HG02759 (cell line): Measurements from ENCODE around the gene HBA1.
"Not testable (repeated sequence)": the region's sequence is repeated elsewhere in the genome, so short reads cannot be mapped to it uniquely, and the experiment has no call there.

Experiments used
- ATAC-seq: cut with Tn5 transposase; IDR thresholded peaks from one replicate; pipeline ENCODE4 v1.9.1; 2021; ENCODE audit warnings: mild to moderate bottlenecking, moderate library complexity; ENCODE audit not compliant: unreplicated experiment

The HBA1 gene

DNA sequence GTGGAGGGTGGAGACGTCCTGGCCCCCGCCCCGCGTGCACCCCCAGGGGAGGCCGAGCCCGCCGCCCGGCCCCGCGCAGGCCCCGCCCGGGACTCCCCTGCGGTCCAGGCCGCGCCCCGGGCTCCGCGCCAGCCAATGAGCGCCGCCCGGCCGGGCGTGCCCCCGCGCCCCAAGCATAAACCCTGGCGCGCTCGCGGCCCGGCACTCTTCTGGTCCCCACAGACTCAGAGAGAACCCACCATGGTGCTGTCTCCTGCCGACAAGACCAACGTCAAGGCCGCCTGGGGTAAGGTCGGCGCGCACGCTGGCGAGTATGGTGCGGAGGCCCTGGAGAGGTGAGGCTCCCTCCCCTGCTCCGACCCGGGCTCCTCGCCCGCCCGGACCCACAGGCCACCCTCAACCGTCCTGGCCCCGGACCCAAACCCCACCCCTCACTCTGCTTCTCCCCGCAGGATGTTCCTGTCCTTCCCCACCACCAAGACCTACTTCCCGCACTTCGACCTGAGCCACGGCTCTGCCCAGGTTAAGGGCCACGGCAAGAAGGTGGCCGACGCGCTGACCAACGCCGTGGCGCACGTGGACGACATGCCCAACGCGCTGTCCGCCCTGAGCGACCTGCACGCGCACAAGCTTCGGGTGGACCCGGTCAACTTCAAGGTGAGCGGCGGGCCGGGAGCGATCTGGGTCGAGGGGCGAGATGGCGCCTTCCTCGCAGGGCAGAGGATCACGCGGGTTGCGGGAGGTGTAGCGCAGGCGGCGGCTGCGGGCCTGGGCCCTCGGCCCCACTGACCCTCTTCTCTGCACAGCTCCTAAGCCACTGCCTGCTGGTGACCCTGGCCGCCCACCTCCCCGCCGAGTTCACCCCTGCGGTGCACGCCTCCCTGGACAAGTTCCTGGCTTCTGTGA, at the start of gene HBA1:
HBA1 (plus strand) TSS at position 204 of the 906 bp plus-strand sequence; CDS start at position 241, 37 bp downstream.
- ATAC-seq = not testable (repeated sequence)

- ATAC-seq = no peak
Observed at GRCh38 chr16:129075-129474, 47.4 kb upstream of the HBA1 start.

DNA sequence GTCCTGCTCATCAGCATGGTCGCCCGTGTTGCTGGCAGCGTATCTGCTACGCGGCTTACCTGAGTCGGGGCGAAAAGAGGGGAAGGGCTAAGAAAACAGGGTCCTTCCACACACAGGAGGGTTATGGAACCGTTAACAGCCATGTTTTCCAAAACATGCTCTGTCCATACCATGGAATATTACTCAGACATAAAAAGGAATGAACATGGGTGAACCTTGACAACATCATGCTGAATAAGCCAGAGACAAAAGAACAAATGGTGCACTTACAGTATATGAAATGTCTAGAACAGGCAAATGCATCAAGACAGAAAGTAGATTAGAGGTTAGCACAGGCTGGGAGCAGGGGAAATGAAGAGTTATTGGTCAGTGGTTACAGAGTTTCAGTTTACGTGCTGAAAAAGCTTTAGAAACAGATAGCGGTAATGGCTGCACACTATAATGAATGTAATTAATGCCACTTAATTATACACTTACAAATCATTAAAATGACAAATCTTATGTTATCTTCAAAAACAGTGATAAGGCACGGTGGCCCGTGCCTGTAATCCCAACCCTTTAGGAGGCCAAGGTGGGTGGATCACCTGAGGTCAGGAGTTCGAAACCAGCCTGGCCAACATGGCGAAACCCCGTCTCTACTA, 45.8 kb upstream of the HBA1 start:
- ATAC-seq = no peak

DNA sequence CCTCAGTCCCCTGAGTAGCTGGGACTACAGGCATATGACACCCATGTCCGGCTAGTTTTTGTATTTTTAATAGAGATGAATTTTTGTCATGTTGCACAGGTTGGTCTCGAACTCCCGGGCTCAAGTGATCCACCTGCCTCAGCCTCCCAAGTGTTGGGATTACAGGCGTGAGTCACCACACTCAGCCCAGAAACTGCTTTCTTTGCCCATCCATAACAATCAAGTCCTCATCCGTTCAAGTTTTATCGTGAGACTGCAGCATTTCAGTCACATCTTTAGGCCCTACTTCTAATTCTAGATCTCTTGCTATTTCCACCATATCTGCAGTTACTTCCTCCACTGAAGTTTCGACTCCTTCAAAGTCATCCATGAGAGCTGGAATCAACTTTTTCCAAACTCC, 44.4 kb upstream of the HBA1 start:
- no peak for ATAC-seq

DNA sequence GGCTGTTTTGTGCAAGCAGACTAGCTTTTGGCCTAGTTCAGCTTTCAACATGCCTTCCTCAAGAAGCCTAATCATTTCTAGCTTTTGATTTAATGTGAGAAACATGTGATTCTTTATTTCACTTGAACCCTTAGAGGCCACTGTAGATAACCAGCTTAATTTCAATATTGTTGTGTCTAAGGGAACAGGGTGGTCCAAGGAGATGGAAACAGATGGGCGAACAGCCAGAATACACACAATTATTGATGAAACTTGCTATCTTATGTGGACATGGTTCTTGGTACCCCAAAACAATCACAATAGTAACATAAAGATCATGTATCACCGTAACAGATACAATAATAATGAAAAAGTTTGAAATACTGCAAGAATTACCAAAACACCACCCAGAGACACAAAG, 42.8 kb upstream of the HBA1 start:
- ATAC-seq = no peak

DNA sequence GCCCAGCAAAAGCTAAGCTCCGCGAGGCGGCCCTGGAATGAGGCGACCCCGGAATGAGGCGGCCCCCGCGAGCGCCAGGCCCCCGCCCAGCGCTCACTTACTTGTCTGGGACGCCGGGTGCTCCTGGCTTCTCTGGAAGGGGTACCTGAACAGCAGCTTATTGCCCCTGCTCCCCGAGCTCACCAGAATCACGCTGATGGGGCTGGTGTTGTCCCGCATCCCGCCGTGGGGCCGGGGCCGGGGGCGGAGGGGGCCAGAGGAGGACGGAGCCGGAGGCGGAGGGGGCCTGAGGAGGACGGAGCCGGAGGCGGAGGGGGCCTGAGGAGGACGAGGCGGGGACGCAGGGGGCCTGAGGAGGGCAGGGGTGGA, 38.4 kb upstream of the HBA1 start:
- ATAC-seq = no peak

DNA sequence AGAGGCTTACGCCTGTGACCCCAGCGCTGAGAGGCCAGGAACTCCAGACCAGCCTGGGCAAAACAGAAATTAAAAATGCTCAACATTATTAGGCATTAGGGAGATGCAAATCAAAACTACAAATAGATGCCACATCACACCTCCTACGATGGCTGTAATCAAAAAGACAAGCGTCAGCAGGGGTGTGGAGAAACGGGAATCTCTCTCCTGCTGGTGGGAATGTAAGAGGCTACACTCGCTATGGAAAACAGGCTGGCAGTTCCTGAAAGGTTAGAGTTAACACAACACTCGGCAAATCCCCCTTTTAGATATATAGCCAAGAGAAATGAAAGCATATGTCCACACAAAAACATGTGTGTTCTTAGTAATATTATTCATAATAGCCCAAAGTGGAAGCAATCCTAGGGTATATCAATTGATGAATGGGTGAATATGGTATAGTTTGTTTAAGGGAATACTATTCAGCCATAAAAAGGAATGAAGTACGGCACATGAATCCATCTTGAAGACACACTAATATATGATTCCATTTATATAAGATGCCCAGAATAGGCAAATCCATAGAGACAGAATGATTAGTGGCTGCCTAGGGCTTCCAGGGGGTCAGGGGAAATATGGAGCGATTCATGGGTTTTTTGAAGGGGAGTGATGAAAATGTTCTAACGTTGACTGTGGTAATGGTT, 36.2 kb upstream of the HBA1 start:
- ATAC-seq = no peak

DNA sequence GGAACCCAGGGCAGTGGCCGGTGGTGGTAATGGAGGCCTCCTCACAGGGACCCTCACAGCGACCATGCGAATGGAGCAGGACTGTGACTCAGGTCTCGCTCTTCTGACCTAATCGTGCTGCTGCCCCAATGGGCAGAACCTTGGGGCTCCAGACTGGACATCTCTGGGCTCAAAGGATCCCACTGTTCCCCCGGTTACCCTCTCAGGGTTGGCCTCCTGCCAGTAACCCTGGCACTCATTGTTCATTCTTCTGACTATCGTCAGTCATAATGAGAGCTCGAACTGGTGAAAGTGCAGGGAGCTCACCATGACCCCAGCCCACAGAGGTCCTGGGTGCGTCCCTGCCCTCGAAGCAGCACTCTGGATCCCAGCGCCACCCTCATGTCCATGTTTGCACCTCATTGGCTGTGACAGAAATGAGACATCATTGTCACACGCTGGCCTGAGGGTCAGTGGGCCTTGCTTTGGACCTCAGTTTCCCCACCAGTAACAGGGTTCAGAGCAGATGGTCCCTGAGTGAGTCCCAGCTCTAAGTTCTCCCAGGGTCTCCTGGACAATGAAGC, 34.0 kb upstream of the HBA1 start:
- ATAC-seq = no peak

- no peak for ATAC-seq
Observed at GRCh38 chr16:143047-143446, 33.4 kb upstream of the HBA1 start.

DNA sequence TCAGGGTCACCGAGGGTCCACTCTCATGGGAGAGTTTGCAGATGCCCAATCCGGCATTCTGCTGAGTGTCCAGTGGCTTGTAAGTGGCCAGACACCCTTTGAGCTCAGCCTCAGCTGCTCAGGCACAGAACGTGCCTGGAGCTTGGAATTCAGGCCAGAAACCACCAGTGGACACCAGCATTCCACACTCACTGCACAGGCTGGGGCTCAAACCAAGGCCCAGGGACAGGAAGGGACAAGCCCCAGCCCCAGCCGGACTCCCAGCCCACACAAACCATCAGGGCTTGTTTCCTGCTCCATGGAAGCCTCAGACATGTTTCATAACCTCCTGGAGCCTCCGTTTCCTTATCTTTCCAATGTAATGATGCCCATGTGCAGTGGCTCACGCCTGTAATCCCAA, 33.0 kb upstream of the HBA1 start:
- no peak for ATAC-seq

- ATAC-seq = no peak
Observed at GRCh38 chr16:144797-145252, 31.7 kb upstream of the HBA1 start.

- ATAC-seq = no peak
Observed at GRCh38 chr16:146646-147045, 29.8 kb upstream of the HBA1 start.

DNA sequence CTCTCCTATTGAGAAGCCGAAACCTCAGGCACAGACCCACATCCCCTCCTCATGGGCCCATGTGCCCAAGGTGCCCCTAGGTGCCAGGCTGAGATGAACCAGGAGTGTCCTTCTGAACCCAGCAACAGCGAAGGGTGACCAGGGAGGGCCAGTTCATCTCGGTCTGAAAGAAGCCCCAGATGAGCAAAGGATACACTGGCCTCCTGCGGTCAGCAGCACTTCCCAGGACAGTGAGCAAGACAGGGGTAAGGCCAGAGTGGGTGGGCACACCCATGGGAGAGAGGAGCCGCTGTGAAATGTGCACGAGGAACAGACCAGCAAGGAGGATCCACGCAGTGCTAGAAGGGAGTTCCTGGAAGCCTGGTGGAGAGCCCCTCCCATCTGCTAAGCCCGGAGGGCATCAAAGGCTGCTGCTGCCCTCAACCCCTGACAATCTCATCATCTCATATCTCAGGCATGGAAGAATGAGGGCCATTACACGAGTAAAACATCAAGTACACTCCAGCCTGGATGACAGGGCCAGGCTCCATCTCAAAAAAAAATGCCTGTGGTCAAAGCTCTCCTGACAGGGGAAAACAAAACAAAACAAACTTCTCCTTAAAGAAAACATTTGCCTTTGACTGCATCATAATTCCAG, 27.3 kb upstream of the HBA1 start:
- ATAC-seq = no peak

DNA sequence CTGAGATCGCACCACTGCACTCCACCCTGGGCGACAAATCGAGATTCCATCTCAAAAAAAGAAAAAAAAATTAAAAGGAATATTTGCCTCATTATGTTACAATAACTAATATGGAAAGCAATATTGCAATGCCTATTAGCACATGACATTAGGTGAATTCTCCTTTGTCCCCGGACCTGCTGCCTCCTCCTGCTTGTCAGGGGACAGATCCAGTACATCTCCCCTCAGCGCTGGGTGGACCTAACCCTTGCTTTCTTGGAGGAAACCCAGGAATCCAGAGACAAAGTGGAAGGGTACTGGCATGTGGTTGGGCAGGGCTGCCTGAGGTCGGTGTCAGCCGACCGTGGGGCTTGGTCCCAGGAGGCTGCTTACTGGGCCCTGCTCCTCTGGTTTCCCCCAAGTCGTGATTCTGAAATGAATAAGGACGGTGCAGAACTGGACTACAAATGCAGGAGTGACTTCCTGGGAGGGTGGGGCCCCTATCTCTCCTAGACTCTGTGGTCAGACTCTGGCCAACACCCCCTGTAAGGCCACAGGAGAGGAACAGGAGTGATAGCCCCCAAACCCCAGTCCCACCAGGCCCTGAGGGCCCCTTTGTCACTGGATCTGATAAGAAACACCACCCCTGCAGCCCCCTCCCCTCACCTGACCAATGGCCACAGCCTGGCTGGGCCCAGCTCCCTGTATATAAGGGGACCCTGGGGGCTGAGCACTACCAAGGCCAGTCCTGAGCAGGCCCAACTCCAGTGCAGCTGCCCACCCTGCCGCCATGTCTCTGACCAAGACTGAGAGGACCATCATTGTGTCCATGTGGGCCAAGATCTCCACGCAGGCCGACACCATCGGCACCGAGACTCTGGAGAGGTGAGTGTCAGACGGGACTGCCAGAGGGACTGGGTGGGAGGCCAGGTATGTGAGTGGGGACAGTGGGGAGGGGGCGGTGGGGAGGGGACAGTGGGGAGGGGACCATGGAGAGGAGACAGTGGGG, 24.0 kb upstream of the HBA1 start, which contains the start of gene HBZ:
HBZ (plus strand) TSS at position 504 of the 988 bp plus-strand sequence; CDS start at position 770, 266 bp downstream.
- ATAC-seq = no peak

DNA sequence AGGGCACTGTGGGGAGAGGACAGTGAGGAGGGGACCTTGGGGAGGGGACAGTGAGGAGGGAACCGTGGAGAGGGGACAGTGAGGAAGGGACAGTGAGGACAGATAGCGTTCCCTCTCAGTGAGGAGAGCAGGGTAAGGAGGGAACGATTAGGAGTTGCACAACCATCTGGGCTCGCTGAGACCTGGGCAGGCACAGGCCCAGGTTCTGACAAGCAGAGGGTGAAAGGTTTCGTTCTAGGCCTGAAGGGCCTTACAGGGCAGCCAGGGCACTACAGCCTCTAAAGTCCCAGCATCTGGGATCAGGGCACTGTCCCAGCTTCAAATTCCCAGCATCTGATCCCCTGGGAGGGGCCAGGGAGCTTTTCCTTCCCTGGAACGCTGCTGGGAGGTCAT, 23.4 kb upstream of the HBA1 start:
- not testable (repeated sequence) for ATAC-seq

DNA sequence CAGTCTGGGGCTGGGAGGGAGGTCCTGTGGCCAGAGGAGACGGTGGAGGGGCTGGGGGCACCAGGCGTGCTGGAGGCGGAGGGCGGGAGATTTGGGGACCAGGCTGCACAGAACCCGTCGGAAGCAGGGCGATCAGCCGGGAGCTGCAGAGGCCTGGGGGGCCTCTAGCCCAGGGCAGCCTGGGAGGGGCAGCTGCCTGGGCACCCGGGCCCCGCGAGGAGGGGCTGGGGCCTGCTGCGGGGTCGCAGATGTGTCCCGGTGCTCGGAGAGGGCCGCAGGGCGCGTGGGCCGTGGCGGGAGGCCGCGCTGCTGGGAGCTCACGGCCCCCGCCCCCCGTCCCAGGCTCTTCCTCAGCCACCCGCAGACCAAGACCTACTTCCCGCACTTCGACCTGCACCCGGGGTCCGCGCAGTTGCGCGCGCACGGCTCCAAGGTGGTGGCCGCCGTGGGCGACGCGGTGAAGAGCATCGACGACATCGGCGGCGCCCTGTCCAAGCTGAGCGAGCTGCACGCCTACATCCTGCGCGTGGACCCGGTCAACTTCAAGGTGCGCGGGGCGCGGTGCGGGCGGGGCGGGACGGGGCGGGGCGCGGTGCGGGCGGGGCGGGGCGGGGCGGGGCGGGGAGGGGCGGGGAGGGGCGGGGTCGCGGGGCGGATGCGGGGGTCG, 22.8 kb upstream of the HBA1 start:
- not testable (repeated sequence) for ATAC-seq

GRCh38 chr16:154217-155030, 22.1 kb upstream of the HBA1 start:
- no peak for ATAC-seq

DNA sequence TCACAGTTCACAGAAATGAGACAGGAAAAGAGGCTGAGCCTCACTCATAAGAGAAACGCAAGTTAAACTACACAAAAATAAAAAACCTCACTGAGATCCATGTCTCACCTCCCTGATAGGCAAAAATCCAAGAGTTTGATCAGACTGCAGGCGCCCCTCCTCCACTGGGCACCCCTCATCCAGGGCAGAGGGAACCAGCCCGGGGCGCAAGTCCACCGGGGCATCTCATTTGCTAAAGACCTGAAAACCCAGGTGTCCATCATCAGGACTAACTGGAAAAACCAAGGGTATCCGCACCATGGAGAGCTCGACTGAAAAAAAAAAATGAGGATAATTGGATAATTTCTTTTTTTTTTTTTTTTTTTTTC, 21.5 kb upstream of the HBA1 start:
- no peak for ATAC-seq
